Retinal pigment epithelial cell (primary cell): ENCODE results near the gene C11orf24.
"Not testable (repeated sequence)": the region's sequence is repeated elsewhere in the genome, so short reads cannot be mapped to it uniquely, and the experiment has no call there.

Experiments used
- DNase-seq: peaks from one replicate; pipeline ENCODE4 v3.0.0-alpha.2; 2010; ENCODE audit warnings: low read depth
- H3K4me3 ChIP-seq: 2 replicates; pipeline ENCODE4 v1.5.1; 2011; ENCODE audit warnings: mild to moderate bottlenecking, low read length, control low read depth, moderate library complexity
- TF ChIP-seq, protein P1 (sequence below): conservative IDR thresholded peaks from 2 replicates; pipeline ENCODE4 v1.5.1; 2011; ENCODE audit warnings: low read depth, low read length, control low read depth, inconsistent platforms

C11orf24 gene

DNA sequence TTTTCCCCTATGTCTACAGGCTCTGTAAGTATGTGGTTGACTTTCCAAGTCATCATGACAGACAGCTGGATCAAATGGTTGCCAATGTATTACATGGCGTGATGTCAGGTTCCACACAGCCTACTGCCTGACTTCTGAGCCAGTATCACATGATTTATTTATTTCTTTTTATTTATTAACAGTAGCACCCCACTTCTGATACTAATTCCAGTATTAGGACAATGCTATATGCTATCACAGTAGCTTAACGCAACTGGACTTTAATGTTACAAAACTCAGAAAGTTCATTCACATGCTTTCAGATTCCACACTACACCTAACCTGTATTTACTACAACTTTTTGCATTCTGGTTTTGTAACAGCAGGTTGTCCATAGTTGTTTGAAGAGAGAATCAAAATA, 17.7 kb upstream of the C11orf24 start:
- TF ChIP-seq, protein P1, sequence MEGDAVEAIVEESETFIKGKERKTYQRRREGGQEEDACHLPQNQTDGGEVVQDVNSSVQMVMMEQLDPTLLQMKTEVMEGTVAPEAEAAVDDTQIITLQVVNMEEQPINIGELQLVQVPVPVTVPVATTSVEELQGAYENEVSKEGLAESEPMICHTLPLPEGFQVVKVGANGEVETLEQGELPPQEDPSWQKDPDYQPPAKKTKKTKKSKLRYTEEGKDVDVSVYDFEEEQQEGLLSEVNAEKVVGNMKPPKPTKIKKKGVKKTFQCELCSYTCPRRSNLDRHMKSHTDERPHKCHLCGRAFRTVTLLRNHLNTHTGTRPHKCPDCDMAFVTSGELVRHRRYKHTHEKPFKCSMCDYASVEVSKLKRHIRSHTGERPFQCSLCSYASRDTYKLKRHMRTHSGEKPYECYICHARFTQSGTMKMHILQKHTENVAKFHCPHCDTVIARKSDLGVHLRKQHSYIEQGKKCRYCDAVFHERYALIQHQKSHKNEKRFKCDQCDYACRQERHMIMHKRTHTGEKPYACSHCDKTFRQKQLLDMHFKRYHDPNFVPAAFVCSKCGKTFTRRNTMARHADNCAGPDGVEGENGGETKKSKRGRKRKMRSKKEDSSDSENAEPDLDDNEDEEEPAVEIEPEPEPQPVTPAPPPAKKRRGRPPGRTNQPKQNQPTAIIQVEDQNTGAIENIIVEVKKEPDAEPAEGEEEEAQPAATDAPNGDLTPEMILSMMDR: no peak
- no peak overlapping the region for H3K4me3 ChIP-seq

GRCh38 chr11:68287419-68287818, 15.6 kb upstream of the C11orf24 start:
- H3K4me3 ChIP-seq: no peak overlapping the region
- TF ChIP-seq, protein P1: no peak
- DNase-seq: no peak

More for the DNA sequence above, 17.7 kb upstream of the C11orf24 start:
- no peak for DNase-seq

DNA sequence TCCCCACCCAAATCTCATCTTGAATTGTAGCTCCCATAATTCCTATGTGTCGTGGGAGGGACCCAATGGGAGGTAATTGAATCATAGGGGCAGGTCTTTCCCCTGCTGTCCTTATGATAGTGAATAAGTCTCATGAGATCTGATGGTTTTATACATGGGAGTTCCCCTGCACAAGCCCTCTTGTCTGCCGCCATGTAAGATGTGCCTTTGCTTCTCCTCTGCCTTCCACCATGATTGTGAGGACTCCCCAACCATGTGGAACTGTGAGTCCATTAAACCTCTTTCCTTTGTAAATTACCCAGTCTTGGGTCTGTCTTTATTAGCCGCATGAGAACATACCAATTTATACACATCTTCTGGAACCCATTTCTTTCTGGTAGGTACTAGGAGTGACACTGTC, 12.8 kb upstream of the C11orf24 start:
- not testable (repeated sequence) for H3K4me3 ChIP-seq, DNase-seq

DNA sequence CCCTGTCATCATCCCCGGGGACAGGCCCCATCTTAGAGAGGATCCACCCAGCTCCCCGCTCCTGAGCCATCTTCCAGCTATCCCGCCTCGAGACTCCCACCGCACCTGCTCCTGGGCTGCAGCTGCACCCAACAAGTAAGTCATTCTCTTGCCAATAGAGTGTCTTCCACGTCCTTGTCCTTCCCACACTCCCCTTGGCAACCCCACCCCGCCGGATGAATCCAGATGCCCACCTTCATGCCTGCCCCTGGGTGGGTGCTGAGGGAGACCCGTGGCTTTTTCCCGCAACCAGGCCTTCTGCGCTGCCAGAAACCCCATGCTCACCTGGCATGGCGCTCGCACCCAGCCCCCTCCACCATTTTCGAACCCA, 11.1 kb upstream of the C11orf24 start:
- TF ChIP-seq, protein P1: no peak
- no peak for DNase-seq
- H3K4me3 ChIP-seq: no peak overlapping the region

DNA sequence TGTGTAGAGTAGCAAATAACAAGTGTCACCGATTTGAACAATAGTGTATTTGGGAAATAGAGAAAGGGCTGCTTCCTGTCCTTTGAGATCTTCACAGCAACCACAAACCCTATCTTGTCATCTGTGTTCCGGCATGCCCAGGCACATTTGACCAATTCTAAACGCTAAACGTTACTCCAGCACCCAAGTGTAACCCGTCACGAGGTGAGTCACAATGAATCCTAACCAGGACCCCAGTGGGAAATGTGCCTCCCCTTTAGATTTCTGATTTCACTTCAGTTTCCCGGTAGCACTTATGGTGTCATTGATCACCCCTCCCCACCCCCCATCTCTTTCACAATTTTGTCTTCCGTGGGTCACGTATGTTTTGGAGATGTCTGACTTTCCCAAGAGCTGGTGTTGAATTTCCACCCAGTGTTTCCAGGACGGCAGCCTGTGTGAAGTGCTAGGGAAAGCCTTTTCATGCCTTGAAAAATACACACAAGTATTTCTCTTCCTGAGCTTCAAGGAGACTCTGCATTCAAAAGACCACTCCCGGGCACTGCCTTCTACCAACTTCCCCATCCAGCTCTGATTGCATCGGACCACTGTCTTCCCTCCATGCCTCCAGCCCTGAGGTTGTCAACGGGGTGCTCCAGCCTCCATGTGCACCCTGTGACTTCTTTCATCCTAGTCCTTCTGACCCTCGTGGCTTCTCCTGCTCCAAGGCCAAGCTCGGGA, 10.5 kb upstream of the C11orf24 start:
- TF ChIP-seq, protein P1: no peak
- DNase-seq: no peak
- no peak overlapping the region for H3K4me3 ChIP-seq

GRCh38 chr11:68279676-68280075, 7.9 kb upstream of the C11orf24 start:
- no peak overlapping the region for H3K4me3 ChIP-seq
- no peak for DNase-seq
- TF ChIP-seq, protein P1: no peak

- no peak overlapping the region for H3K4me3 ChIP-seq
- DNase-seq: no peak
- TF ChIP-seq, protein P1: no peak
Observed at GRCh38 chr11:68276861-68277260, 5.1 kb upstream of the C11orf24 start.
